GM18519 (cell line): ENCODE results near the gene DCTN5.
A peak's percentile ranks its signal among the peaks of the same experiment; 100 is the strongest.

Experiments
- ATAC-seq: cut with Tn5 transposase; IDR thresholded peaks from one replicate; pipeline ENCODE4 v1.9.1; 2021; ENCODE audit warnings: mild to moderate bottlenecking, moderate library complexity; ENCODE audit not compliant: unreplicated experiment, low FRiP score

Gene DCTN5

GRCh38 chr16:23651943-23652468 is 10.7 kb downstream of the DCTN5 start:
- peak; percentile 47 for ATAC-seq

- ATAC-seq: no peak
Measured at GRCh38 chr16:23663918-23664317, 22.7 kb downstream of the DCTN5 start.

DNA sequence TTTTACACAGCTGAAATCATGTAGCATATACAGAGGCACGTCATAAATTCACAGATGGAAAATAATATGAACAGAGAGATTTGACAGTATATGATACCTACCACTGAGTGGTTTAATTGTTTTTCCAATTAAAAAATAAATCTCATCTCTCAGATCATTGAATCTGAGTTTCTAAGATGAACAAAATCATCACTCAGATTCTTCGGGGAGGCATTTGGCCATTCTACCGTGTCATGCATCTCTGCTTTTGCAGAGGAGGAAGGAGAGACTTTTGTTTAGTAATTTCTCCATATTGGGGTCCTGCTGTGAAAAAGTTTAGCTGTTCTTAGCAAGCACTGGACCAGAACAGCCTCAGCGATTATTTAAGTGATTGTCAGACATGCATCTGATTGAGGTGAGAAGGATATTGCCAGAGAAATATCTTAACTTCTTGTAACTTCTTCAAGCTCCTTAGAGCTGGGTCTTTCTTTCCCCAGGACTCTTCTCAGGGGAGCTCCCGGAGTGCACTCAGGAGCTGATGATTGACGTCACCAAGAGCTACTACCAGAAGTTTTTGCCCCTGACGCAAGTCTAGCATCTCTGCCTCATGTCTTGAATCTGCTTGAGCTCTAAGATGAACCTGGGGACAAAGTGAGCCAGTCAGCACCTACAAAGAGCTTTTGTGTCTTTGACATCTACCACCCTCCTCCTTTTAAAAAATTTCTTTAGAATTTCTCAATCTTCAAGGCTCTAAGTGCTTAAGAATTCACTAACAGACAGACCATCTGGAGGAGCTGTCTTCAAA is 25.5 kb downstream of the DCTN5 start:
- no peak for ATAC-seq

DNA sequence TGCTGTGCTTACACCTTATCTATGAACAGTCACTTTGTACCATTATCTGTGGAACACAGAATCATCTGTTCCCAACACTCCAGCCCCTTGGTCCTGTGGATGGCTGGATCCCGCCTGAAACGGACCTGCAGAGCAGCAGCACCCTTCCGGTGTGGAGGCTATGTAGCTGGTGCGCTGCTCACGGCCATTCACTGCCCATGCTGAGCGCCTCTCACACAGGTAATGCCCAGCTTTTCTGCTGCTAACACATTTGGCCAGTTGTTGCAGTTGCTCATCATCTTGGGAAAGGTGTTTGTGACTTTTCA is 26.0 kb downstream of the DCTN5 start:
- no peak for ATAC-seq

DNA sequence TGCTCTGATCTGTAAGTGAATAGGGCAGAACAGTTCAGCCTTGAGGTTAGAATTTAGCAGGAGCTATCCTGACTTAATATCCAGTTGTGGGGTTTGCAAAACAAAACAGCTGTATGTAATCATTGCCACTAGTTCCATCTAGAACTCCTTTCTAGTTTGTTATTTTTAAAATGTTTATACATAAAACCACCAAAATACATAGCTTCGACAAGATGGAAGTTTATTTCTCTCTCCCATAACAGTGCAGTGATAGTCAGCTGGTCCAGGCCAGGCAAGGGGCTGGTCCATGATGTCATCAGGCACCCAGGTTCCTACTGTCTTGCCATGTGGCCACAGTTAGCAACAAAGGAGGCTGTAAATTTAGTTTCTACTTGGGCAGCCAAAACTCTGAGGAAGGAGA is 27.0 kb downstream of the DCTN5 start:
- ATAC-seq: no peak

DNA sequence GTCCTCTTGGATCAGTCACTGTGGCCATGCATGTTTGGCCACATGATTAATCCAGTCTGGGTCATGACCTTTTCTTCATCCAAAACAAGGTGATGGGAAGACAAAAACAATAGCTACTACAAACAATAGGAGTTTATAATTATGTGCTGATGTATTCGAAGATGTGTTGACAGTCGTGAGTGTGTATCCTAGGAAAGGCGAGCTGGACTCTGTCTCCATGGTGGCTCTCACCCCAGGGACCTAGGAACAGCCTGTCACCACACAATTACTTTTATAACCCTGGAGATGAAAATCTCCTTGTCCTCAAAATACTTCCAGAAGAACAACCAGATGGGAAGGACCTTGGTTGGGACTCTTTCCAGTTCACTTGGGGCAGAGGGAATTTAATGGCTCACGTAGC is 27.6 kb downstream of the DCTN5 start:
- no peak for ATAC-seq

DNA sequence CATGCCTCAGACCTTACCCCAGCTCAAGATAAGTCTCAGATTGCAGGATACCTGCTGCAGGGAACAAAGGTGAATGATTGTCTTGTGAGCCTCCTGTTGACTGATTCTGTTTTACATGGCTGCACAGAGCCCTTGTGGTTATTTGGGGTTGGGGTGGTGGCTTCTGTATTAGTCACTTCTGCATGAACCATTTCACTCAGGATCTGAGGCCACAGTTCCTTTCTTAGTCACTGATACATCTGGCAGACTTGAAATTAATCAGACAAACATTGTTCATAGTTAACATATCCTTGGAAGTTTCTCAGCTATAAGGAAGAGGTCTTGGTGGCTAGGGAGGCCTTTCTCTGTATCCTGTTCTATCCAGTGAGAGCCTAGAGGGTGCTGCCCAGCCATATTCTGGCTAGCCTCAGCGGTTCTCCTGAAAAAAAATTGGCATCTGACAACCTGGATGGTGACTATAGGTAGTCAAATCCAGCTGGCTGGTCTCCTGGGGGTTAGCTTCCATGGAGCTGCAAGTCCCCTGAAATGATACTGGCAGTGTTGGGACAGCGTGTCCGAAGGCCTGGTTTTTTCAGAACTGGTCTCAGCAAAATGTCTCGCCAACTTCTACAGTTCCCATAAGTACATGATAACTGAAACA is 29.0 kb downstream of the DCTN5 start:
- ATAC-seq: peak; percentile 78

DNA sequence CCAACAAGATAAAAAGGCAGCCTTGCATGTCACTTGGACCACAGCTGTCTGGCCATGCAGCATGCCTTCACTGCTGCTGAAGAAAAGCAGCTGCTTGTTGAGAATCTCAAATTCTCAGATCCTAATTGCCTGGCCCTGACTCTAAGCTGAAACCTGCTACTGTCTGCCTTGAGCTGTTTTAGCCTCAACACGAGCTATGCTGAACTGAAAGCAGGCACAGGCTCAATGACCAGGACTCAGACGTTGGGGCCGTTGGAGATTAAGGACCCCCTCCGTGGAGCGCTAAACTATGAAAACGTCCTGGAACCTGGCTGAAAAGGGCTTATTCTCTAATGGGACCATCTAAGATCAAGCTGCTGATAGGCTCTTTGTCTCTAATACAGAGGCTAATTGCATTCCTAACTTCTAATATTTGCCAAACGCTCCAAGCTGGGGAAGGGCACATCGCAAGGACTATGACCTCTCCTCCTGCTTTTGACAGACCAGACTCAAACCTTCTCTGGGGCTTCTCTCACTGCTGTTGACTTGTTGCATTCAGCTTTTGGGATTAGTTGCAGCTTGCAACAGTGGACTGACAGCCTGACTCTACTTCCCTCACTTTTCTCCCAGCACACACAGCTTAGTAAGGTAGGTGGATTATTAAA is 32.8 kb downstream of the DCTN5 start:
- ATAC-seq: no peak

GRCh38 chr16:23676924-23677480 is 35.7 kb downstream of the DCTN5 start:
- no peak for ATAC-seq

- ATAC-seq: peak; percentile 55
Measured at GRCh38 chr16:23678430-23679273, 37.4 kb downstream of the DCTN5 start, which contains the start of gene PLK1. Gene PLK1 (plus strand): TSS chr16:23678889. CDS start chr16:23678933, 44 bp downstream.

GRCh38 chr16:23679274-23679985 is 38.2 kb downstream of the DCTN5 start:
- ATAC-seq: no peak

GRCh38 chr16:23679986-23680336 is 38.7 kb downstream of the DCTN5 start:
- ATAC-seq: no peak

GRCh38 chr16:23682181-23682580 is 40.9 kb downstream of the DCTN5 start:
- no peak for ATAC-seq

- ATAC-seq: no peak
Measured at GRCh38 chr16:23683487-23683886, 42.2 kb downstream of the DCTN5 start.

GRCh38 chr16:23687034-23687808 is 46.0 kb downstream of the DCTN5 start:
- no peak for ATAC-seq

DNA sequence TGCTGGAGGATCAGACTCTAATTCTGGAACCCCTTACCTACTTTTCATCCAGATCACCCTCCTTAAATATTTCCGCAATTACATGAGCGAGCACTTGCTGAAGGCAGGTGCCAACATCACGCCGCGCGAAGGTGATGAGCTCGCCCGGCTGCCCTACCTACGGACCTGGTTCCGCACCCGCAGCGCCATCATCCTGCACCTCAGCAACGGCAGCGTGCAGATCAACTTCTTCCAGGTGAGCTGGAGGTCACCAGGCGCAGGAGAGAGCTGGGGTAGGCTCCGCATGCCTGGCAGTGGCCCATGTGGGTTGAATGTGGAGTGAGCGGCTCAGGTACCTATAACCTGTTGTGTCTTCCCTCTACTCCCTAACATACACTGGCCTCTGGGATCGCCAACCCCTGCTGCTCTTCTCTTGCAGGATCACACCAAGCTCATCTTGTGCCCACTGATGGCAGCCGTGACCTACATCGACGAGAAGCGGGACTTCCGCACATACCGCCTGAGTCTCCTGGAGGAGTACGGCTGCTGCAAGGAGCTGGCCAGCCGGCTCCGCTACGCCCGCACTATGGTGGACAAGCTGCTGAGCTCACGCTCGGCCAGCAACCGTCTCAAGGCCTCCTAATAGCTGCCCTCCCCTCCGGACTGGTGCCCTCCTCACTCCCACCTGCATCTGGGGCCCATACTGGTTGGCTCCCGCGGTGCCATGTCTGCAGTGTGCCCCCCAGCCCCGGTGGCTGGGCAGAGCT is 48.3 kb downstream of the DCTN5 start:
- ATAC-seq: no peak

GRCh38 chr16:23690771-23691482 is 49.7 kb downstream of the DCTN5 start:
- no peak for ATAC-seq
